GM19240 (cell line): Measurements from ENCODE around the gene ATP6V0E2.

Source experiments
- DNase-seq: peaks from one replicate; pipeline ENCODE4 v3.0.0; 2011; ENCODE audit warnings: low spot score; ENCODE audit not compliant: insufficient read length

The ATP6V0E2 gene

GRCh38 chr7:149861728-149862045, 12.1 kb upstream of the ATP6V0E2 start:
- DNase-seq = no peak

DNA sequence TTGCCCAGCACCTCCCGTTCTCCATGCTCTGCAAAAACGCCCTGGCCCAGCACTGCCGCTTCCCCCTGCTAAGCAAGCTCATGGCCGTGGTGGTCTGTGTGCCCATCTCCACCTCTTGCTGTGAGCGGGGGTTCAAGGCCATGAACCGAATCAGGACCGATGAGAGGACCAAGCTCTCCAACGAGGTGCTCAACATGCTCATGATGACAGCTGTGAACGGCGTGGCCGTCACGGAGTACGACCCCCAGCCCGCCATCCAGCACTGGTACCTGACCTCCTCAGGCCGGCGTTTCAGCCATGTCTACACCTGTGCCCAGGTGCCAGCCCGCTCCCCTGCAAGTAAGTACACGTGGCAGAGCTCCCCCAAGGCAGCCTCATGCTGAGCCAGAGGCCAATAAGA, 11.6 kb upstream of the ATP6V0E2 start:
- no peak for DNase-seq

GRCh38 chr7:149863500-149863899, 10.3 kb upstream of the ATP6V0E2 start:
- DNase-seq = no peak

- no peak for DNase-seq
Measured at GRCh38 chr7:149864023-149864422, 9.7 kb upstream of the ATP6V0E2 start.

- DNase-seq = no peak
Measured at GRCh38 chr7:149864751-149865150, 9.0 kb upstream of the ATP6V0E2 start.

GRCh38 chr7:149865437-149865836, 8.3 kb upstream of the ATP6V0E2 start:
- no peak for DNase-seq

- DNase-seq = no peak
Measured at GRCh38 chr7:149866139-149866778, 7.5 kb upstream of the ATP6V0E2 start.

DNA sequence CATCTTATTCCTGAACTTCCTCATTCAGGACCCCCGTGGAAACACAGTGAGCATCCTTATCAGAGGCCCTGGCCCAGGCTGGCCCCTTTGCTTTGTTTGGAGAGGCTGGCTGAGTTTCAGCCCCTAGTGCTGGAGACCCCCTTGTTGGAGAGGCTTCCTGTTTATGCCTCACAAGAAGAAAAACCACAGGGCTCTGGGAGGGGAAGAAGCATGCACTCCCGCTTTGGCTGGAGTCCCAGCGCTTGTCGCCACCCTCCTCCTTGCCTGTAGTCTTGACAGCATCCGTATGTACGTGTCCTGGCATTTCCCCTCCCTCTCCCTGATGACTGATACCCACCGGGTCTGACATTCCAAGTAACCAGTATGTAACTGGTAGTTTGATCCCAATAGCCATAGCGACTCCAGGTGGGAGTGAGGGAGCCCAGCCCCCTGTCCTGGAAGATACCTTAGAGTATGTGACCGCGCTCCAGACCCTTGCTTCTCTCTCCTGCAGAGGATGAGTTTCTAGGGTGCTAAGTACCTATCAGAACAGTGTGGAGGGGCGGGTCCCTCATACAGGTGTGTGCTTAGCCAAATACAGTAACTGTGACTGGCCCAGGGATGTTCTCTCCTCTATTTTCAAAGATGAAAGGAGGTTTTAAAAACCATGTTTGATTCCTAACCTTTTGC, 6.9 kb upstream of the ATP6V0E2 start:
- DNase-seq = no peak

DNA sequence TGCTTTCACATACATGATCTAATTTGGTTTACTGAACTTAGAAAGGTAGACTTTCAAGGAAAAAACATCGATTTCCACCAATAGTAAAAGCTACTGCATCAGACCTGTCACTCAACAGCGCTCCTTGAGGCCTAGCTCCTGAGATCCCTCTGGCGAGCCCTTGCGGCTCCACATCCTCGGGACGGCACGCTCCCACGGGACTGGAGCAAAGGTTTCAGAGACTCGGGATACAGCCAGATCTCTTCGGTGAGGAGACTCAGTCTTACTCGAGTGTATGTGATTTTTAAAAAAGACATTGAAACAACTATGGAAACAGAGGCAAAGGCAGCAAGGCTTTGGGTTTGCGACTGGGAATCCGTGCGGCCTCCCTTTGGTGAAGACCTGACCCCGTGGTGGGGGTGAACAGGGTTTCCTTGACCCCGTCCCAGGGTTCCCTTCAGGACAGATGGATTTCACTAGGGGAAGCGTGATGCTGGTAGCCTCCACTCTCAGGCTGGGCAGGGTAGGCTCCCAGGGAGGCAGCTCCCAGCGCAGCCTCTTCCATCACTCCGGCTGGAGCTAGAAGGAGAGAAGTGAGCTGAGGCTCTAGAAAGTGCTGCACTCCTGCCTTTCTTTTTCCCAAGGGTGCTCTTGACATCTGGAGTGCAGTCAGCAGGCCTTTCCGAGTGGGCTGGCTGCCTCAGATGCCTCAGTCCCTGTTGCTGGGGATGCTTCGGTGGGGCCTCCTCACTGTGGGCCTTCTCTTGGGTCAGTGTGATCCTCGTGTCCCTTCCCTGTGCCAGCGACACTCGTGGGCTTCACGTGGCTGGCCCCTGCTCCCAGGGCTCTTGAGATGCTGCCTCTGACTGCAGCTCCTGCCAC, 5.8 kb upstream of the ATP6V0E2 start:
- DNase-seq = no peak

- DNase-seq = no peak
Measured at GRCh38 chr7:149868623-149869290, 5.0 kb upstream of the ATP6V0E2 start.

- no peak for DNase-seq
Measured at GRCh38 chr7:149869291-149869650, 4.5 kb upstream of the ATP6V0E2 start.

DNA sequence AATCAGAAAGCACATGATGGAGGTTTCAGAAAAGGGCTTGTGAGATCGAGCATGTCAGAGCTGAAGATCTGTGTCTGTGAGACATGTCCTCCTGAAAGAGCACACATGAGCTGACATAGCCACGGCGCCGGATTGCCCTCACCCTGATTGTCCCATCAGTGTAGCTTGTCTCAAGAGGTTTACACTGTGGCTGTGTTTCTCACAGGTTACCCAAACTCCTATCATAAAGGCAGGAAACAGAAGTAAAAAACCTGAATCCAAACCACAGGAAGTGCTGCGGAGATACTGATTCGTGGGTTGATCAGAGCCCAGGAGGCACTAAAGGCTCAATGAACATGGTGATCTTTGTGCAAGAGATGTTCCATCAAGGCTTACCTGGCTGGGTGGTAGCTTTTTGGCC, 3.9 kb upstream of the ATP6V0E2 start:
- no peak for DNase-seq

- DNase-seq = no peak
Measured at GRCh38 chr7:149870274-149870673, 3.5 kb upstream of the ATP6V0E2 start.

DNA sequence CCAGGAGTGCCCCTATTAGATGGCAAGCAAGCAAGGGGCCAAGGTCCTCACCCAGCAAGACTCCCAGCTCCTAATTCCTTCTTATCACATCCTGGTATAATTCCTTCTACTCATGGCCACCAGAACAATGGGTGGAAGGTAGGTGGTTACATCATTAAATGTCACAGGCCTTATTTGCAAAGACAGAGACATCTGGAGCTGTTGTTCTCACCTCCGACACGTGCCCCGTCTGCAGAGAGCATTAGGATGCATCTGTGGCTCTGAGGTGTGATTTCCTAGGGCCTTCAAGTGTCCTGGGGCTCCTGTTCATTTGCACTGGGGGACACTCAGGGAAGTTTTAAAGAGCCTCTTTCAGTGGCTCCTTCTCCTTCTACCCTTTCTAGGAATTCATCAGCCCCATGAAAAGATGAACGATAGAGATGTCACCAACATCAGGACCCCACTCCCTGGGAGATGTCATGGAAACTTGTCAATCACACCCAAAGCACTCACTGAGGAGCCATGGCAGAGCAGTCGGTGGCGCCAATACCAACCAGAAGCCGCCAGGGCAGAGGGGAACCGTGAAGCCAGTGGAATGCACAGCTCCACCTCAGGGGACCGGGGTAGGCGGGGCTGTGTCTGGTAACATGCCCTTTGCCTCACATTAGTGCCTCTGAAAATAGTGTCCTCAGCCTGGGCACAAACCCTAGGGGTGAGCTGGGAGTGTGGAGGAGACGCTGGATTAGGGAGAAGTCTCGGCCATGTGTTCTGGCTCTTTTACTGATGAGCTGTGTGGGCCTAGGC, 2.9 kb upstream of the ATP6V0E2 start:
- no peak for DNase-seq

GRCh38 chr7:149871576-149871975, 2.2 kb upstream of the ATP6V0E2 start:
- no peak for DNase-seq

GRCh38 chr7:149872419-149873073, 1.2 kb upstream of the ATP6V0E2 start:
- DNase-seq = no peak

DNA sequence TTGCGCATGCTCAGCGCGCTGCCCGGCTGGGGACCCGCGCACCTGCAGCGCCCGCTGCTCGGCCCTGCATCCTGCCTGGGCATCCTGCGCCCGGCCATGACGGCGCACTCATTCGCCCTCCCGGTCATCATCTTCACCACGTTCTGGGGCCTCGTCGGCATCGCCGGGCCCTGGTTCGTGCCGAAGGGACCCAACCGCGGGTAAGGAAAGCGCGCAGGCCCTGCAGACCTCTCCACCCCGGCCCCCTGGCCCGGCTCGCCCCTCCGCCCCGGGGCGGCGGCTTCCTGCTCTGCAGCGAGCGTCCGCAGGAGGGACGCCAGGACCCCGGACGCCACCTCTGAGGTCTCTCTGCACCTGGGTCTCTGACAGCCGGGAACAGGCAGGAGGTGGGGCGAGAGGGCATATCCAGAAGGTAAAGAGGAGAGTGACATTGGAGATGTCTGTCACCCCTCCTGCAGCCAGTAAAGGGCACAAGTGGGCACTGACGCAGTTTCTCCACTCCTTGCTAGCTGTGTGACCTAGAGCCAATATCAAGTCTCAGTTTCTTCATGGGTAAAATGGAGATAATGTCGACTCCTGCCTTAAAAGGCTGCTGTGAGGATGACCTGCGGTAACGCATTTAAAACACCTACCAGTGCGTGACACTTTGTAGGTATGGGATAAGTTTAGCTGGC, 338 bp downstream of the ATP6V0E2 start:
- DNase-seq = peak; percentile 97

GRCh38 chr7:149874644-149875028, 867 bp downstream of the ATP6V0E2 start:
- DNase-seq = no peak

DNA sequence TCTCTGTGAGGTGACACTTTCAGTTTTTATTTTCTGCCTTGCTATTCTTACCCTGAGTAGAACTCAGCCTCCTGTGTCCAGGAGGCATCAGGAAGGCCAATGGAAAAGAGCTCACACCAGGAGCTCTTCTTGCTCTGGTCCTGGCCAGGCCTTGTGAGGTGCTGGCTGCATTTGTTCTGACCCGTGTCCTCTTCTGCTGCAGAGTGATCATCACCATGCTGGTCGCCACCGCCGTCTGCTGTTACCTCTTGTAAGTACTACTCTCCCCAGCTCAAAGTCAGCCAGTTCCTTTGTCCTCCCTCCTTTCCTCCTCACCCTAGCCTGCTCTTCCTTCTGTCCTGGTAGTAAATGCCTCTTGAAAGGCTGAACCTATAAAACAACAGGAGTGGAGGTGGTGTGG, 1.6 kb downstream of the ATP6V0E2 start:
- no peak for DNase-seq

DNA sequence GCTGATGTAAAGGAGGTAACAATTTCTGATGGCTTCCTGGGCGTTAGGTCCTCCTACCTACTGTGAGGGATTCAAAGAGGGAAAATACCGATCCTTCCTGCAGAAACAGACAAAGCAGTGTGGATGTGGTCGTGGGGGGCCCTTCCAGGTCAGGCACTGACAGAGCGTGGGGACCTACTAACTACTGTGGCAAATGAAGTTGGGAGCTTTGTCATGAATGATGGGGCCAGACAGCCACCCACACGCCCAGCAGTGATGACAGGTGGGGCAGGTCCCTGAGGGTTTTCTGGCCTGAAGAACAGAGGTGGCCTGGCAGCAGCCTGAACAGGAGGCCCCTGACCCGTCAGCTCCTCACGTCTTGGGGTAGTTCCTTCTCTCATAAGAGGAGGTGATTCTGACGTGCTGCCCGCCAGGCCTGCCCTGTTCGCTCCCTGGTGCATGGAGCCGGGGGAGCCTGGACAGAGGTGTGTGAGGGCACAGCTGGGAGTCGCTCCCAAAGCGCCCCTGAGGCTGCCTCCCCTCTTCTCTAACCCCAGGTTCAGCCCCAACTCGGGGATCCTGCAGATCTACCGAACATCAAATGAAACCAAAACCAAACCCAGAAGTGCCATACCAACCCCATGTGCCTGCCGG, 4.2 kb downstream of the ATP6V0E2 start:
- DNase-seq = no peak
